Activated CD4-positive, alpha-beta memory T cell treated with anti-CD3 and anti-CD28 coated beads, Interleukin-2, amount 10 ng/mL, durations not matched to agents 7 days and 5 days (primary cell): ENCODE data around the gene HTT. TPM values are rescaled to one million over a fixed set of nuclear protein-coding genes. Genes with fewer than 3 reads are reported as not detected.

Experiments
- CTCF ChIA-PET: fragments of 350-600 bp; sonication (Branson Sonifier 250); formaldehyde crosslinking; loops from one replicate; lab custom pipeline; 2021; ENCODE audit warnings: antibody characterized with exemption, inconsistent platforms; lab: Charles Lee
- POLR2A ChIA-PET: fragments of 350-600 bp; sonication (Branson Sonifier 250); formaldehyde crosslinking; loops from one replicate; lab custom pipeline; 2021; ENCODE audit warnings: antibody characterized with exemption; lab: Charles Lee
- DNase-seq: peaks from one replicate; pipeline ENCODE4 v3.0.0-alpha.2; 2020
- H3K27ac Mint-ChIP-seq: one replicate; pipeline ENCODE4 v1.8.0; 2021; ENCODE audit warnings: mild to moderate bottlenecking, mixed read lengths
- H3K27me3 Mint-ChIP-seq: one replicate; pipeline ENCODE4 v1.8.0; 2021; ENCODE audit warnings: mixed read lengths
- H3K36me3 Mint-ChIP-seq: one replicate; pipeline ENCODE4 v1.8.0; 2021; ENCODE audit warnings: low read depth, mixed read lengths
- H3K4me1 Mint-ChIP-seq: one replicate; pipeline ENCODE4 v1.8.0; 2021; ENCODE audit warnings: mixed read lengths
- H3K4me3 Mint-ChIP-seq: one replicate; pipeline ENCODE4 v1.8.0; 2021; ENCODE audit warnings: mild to moderate bottlenecking, mixed read lengths
- H3K9me3 Mint-ChIP-seq: one replicate; pipeline ENCODE4 v1.8.0; 2021; ENCODE audit warnings: mixed read lengths
- total RNA-seq, 2 experiments: library from RNA; stranded (reverse); gene quantifications; one replicate each; pipeline ENCODE4 v1.2.3, GENCODE V29; 2021

Gene HTT
- total RNA-seq, 2 experiments from 2014 or later: 50.7 to 54.9 TPM

DNA sequence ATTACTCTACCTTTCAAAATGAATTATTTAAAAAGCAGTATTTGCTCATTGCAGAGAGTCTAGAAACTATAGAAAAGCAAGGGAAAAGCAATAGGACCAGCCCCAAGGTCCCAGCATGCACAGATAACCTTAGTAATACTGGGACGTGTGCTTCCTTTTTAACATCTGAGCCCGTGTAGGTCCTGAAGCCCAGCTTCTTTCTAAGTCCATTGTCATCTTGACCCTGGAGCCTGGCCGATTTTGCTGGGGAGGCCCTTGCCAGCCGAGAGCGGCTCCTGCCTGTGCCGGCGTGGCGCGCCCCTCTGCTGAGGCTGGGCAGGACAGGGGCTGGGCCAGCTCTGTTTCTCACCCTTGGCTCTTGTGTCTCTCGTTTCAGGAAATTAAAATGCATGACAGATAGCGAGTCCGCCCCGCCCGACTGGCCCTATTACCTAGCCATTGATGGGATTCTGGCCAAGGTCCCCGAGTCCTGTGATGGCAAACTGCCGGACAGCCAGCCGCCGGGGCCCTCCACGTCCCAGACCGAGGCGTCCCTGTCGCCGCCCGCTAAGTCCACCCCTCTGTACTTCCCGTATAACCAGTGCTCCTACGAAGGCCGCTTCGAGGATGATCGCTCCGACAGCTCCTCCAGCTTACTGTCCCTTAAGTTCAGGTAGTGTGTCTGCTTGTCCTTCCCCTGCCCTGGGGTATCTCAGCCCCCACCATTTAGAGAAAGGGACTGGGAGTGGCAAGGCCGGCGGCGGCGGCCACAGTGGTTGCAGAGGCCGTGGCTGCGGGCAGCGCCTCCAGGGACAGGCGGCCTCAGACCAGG, 178.6 kb downstream of the HTT start:
- Mint-ChIP-seq H3K27me3 (no peaks in the 10 kb centered on the region), H3K36me3 (no peaks in the 10 kb centered on the region), H3K4me3 (no peak overlapping the region), H3K27ac (no peak overlapping the region), H3K4me1 (no peaks in the 10 kb centered on the region), H3K9me3 (no peaks in the 10 kb centered on the region)
- CTCF ChIA-PET: no interaction called here
- no peak for DNase-seq
- POLR2A ChIA-PET: no interaction called here

- H3K9me3 Mint-ChIP-seq: no peaks in the 10 kb centered on the region
- H3K36me3 Mint-ChIP-seq: no peaks in the 10 kb centered on the region
- no peak overlapping the region for H3K4me3 Mint-ChIP-seq
- CTCF ChIA-PET: no interaction called here
- H3K4me1 Mint-ChIP-seq: no peaks in the 10 kb centered on the region
- POLR2A ChIA-PET: no interaction called here
- no peak overlapping the region for H3K27ac Mint-ChIP-seq
- no peak for DNase-seq
- no peaks in the 10 kb centered on the region for H3K27me3 Mint-ChIP-seq
Observed at GRCh38 chr4:3253808-3254207, 179.3 kb downstream of the HTT start.

- Mint-ChIP-seq H3K9me3 (no peaks in the 10 kb centered on the region), H3K4me1 (no peaks in the 10 kb centered on the region), H3K36me3 (no peaks in the 10 kb centered on the region), H3K27me3 (no peaks in the 10 kb centered on the region), H3K27ac (no peak overlapping the region), H3K4me3 (no peak overlapping the region)
- ChIA-PET CTCF (no interaction called here), POLR2A (no interaction called here)
- DNase-seq: no peak
Observed at GRCh38 chr4:3254302-3255131, 180.0 kb downstream of the HTT start.

DNA sequence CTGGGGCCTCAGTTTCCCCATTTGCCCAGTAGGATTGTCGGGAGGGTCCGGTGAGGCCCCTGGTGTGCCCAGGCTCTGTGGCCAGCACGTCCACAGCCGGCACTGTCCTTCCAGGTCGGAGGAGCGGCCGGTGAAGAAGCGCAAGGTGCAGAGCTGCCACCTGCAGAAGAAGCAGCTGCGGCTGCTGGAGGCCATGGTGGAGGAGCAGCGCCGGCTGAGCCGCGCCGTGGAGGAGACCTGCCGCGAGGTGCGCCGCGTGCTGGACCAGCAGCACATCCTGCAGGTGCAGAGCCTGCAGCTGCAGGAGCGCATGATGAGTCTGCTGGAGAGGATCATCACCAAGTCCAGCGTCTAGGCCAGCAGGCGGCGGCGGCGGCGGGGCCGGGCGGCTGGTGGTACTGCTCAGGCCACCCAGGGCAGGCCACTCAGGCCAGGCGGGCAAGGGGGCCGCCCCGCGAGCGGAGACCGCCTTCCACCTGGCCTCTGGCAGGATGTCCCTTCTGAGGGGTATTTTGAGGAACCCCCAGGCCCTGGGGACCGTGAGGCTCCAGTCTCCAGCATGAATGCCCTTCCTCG, 181.2 kb downstream of the HTT start:
- Mint-ChIP-seq H3K4me1 (no peaks in the 10 kb centered on the region), H3K36me3 (no peaks in the 10 kb centered on the region), H3K27me3 (no peaks in the 10 kb centered on the region), H3K9me3 (no peaks in the 10 kb centered on the region), H3K4me3 (no peak overlapping the region), H3K27ac (no peak overlapping the region)
- POLR2A ChIA-PET: no interaction called here
- DNase-seq: no peak
- CTCF ChIA-PET: no interaction called here

DNA sequence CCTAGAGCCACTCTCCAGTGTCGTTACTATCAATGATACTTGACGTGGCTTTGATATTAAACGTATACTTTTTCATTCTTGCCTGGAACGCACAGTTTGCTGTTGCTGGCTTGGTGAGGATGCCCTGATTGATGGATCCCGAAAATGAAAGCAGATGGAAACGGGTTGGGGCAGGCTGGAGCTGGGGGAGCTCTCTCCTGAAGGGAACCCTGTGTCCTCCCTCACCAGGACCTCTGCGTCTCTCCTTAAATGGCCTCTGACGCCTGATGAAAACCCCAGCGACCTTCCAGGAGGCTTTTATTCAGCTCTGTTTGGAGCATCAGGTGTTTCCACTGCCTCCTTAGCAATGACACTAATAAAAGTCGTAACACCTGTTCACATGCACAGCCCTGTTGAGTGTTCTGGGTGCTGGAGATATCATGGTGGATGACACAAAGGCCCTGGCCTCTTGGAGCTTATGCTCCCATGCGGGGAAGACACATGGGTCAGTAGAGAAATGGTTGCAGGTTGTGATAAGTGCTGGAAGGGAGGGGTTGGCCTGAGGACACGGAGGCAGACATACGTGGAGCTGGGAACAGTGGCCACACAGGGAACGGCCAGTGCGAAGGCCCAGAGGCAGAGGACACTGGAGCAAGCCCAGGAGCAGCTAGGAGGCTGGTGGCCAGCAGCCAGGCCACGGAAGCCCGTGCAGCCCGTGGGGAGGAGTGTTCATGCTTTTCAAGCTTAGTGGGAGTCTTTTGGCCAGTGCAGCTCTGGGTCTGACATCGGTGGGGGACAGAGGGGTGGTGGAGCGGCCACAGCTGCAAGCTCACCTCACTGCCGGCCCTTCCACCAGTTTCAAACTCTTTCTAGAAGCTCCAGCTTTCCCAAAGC, 182.0 kb downstream of the HTT start:
- no peak overlapping the region for H3K27ac Mint-ChIP-seq
- no peaks in the 10 kb centered on the region for H3K9me3 Mint-ChIP-seq
- no peaks in the 10 kb centered on the region for H3K36me3 Mint-ChIP-seq
- no peak overlapping the region for H3K4me3 Mint-ChIP-seq
- POLR2A ChIA-PET: no interaction called here
- H3K4me1 Mint-ChIP-seq: no peaks in the 10 kb centered on the region
- no peak for DNase-seq
- CTCF ChIA-PET: no interaction called here
- no peaks in the 10 kb centered on the region for H3K27me3 Mint-ChIP-seq

DNA sequence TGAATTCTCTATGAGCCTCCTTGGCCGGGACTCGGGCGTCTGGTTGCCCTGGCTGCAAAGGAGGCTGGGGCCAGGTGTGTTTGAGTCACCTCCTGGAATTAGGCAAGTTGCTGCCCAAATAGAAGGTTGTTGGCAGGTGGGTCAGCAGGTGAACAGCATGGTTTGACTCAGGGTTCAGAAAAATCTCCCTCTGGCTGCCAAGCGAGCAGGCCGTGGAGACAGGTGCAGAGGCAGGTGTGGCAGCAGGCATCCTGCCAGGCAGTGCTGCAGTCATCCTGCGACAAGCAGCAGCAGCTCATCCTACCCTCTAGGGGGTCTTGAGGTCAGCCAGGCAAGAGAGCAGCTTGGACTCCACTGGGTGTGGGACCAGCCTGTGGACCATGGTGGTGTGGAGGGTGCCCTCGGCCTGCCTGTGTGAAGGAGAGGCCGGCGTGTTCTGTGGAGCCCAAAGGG, 182.6 kb downstream of the HTT start:
- Mint-ChIP-seq H3K4me3 (no peak overlapping the region), H3K27ac (no peak overlapping the region), H3K4me1 (no peaks in the 10 kb centered on the region), H3K36me3 (no peaks in the 10 kb centered on the region), H3K27me3 (no peaks in the 10 kb centered on the region), H3K9me3 (no peaks in the 10 kb centered on the region)
- ChIA-PET POLR2A (no interaction called here), CTCF (no interaction called here)
- DNase-seq: no peak

DNA sequence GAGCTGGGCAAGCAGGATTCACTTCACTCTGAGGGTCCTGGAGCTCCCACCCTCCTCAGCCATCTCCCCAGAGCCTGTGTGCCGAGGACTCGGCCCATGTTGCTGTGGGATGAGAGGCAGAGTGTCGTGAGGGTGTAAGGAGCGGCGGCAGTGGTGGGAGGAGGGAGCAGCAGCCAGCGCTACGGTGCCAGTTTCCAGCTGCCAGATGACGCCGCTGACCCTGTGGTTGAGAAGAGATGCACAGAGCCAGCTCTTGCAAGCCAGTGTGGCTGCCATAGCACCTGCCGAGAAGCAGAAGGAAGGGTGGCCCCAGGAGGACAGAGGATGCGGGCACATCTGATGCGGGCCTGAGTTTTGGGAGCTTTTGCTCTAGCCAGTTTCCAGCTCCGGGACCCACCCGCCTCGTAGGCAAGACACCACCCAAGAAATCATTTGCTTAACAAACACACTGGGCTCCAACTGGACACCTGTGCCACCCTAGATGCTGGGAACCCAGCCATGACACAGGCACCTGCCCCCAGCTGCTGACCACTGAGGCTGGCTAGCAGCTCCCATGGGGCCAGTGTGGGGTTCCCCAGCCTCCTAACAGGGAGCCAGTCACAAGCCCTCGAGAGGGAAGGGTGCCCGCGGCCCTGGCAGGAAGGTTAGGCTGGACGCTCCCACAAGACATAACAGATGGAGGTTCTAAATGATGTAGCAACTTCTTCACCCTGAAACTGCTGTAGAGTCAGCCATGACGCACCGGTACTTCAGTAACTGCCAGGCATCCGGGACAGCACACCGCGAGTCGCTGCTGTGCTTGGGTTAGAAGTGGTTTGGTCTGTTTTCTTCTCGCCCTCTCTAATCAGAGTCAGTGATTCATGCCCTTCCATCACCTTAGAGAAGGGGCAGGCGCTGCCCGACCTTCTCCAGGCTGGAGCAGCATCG, 183.3 kb downstream of the HTT start:
- Mint-ChIP-seq H3K9me3 (no peaks in the 10 kb centered on the region), H3K27me3 (no peaks in the 10 kb centered on the region), H3K27ac (no peak overlapping the region), H3K4me3 (no peak overlapping the region), H3K4me1 (no peaks in the 10 kb centered on the region), H3K36me3 (no peaks in the 10 kb centered on the region)
- ChIA-PET CTCF (no interaction called here), POLR2A (no interaction called here)
- DNase-seq: no peak

DNA sequence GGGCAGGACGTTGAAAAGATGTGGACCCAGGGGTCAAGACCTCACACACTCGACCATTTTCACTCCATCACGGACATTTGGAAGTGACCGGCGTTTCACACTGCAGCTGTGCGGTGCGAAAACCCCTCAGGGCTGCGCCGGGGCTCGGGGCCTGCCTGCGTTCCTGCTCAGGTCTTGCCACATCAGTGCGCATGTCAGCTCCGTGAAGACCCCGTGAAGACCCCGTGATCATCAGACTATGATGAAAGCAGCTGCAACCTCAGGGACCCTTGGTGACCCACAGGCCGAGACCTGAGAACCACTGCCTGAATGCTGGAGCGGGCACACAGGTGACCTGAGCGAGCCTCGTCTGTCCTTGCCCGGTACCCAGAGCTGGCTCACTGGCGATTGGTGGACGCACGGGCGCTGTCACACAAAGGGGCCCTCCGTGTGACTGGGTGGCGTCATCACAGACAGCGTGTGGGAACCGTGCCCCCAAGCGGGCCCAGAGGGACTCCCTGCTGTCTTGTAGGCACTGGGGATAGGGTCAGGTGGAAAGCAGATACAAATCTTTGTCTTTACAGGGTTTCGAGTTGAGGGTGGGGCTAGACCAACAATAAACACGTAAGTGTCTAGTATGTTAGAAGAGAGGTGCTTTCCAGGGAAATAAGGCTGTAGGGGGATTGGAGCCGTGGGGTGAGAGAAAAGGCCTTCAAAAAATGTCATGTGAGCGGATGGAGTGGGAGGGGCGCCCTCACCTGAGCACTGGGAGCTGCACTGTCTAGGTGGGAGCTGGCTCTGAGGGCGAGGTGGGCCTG, 187.1 kb downstream of the HTT start:
- H3K27me3 Mint-ChIP-seq: no peaks in the 10 kb centered on the region
- no peak overlapping the region for H3K4me3 Mint-ChIP-seq
- DNase-seq: no peak
- H3K36me3 Mint-ChIP-seq: no peaks in the 10 kb centered on the region
- POLR2A ChIA-PET: no interaction called here
- no peak overlapping the region for H3K27ac Mint-ChIP-seq
- no peaks in the 10 kb centered on the region for H3K4me1 Mint-ChIP-seq
- H3K9me3 Mint-ChIP-seq: no peaks in the 10 kb centered on the region
- CTCF ChIA-PET: no interaction called here

DNA sequence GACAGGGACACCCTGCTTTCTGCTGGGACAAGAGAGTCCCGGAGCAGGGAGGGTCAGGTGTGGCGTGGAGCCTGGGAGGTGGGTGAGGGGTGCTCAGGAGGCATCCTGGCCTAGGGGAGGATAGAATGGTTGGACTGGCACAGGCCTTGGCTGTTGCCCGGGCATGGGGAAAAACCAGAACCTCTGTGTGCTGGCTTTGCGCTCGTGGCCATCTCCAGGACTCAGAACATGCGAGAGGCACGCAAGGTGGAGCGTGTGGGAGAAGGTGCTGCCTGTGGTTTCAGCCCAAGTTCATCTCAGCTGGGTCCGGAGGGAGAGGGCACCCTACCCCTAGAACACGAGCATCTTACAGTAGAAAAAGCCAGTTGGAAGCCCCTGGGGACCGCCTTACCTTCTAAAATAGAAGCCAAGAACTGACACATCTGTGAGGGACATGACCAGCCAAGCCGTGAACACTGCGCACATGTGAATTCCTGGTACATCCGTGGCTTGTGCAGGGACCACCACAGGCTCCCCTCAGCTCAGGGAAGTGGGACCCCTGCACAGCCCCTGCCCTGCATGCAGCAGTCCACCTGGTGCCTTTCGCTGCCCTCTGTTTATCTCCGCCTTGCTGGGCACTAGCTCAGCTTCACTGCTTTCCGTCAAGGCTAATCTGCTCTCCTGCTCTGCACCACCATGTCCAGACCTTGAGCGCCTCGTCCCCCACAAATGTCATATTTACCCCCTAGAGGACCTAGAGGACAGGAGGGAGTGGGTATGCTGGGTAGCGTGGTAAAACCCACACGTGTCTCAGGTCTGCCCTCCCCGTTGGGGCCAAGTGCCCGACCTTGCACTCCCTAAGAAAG, 187.9 kb downstream of the HTT start:
- no peaks in the 10 kb centered on the region for H3K27me3 Mint-ChIP-seq
- no peaks in the 10 kb centered on the region for H3K36me3 Mint-ChIP-seq
- CTCF ChIA-PET: no interaction called here
- H3K27ac Mint-ChIP-seq: no peak overlapping the region
- H3K4me1 Mint-ChIP-seq: no peaks in the 10 kb centered on the region
- POLR2A ChIA-PET: no interaction called here
- DNase-seq: no peak
- H3K9me3 Mint-ChIP-seq: no peaks in the 10 kb centered on the region
- no peak overlapping the region for H3K4me3 Mint-ChIP-seq

GRCh38 chr4:3263053-3263875, 188.8 kb downstream of the HTT start:
- Mint-ChIP-seq H3K27me3 (no peaks in the 10 kb centered on the region), H3K4me1 (no peaks in the 10 kb centered on the region), H3K4me3 (no peak overlapping the region), H3K36me3 (no peaks in the 10 kb centered on the region), H3K9me3 (no peaks in the 10 kb centered on the region), H3K27ac (no peak overlapping the region)
- DNase-seq: no peak
- ChIA-PET POLR2A (no interaction called here), CTCF (no interaction called here)
